Body of pancreas (tissue), 4 donors: Measurements from ENCODE around the gene PRSS33. TPM values are rescaled to one million over a fixed set of nuclear protein-coding genes. Genes with fewer than 3 reads are reported as not detected.
A peak's percentile ranks its signal among the peaks of the same experiment; 100 is the strongest.

Source experiments
- ATAC-seq: fragments of 150-250 bp; one replicate; pipeline ENCODE4 v1.9.1; 2016
- DNase-seq, 4 donors: peaks; one replicate each; pipeline ENCODE4 v3.0.0-alpha.2; 2019
- H3K27ac ChIP-seq, 4 donors: fragments of 200-600 bp; sonication (generic); 1 replicate in 3 of 4; 2 replicates in 1 of 4; pipeline versions ENCODE4 v1.5.1 to v1.6.1; 2016 to 2019; ENCODE audit warnings: mild to moderate bottlenecking in 1 of 4, mixed read lengths in 1 of 4, moderate library complexity in 1 of 4
- H3K27me3 ChIP-seq, 2 donors: fragments of 200-600 bp; sonication (generic); one replicate each; pipeline ENCODE4 v1.6.0; 2016; ENCODE audit warnings: mild to moderate bottlenecking in 1 of 2
- H3K36me3 ChIP-seq, 2 donors: fragments of 200-600 bp; sonication (generic); replicated peaks in 1 of 2; 2 replicates each; pipeline ENCODE4 v1.5.1; 2016; ENCODE audit warnings: low read depth in 2 of 2; ENCODE audit not compliant: insufficient read depth in 1 of 2
- H3K4me1 ChIP-seq: fragments of 200-600 bp; sonication (generic); one replicate; pipeline ENCODE4 v1.6.0; 2016
- H3K4me3 ChIP-seq, 2 donors: fragments of 200-600 bp; sonication (generic); 1 replicate in 1 of 2; 2 replicates in 1 of 2; pipeline ENCODE4 v1.5.1; 2016 to 2019
- H3K9me3 ChIP-seq, 3 donors: fragments of 200-600 bp; sonication (generic); 1 replicate in 2 of 3; 2 replicates in 1 of 3; pipeline ENCODE4 v1.5.1; 2016
- POLR2A ChIP-seq, 3 donors: fragments of 450-650 bp; IDR thresholded peaks; one replicate each; pipeline ENCODE4 v1.6.1; 2016; ENCODE audit warnings: antibody characterized with exemption in 3 of 3, mild to moderate bottlenecking in 2 of 3
- WGBS, 2 donors: methylation state at CpG; one replicate each; pipeline ENCODE4 v1.1.5; 2017; 5-methylcytosine and 5-hydroxymethylcytosine counted together
- intact Hi-C: fragments of 100-400 bp; cut with DNase I; formaldehyde crosslinking; loops from one replicate; pipeline ENCODE4 v1.15.1; 2023
- total RNA-seq, 2 donors: library from RNA; depleted of rRNA; stranded (reverse); fragments of >200 nt; gene quantifications; one replicate each; pipeline ENCODE4 v1.1.0, GENCODE V29; 2016
- TF ChIP-seq, protein P1 (sequence below), 7 experiments: fragments of 450-650 bp in 4 of 7; fragments of 200-600 bp in 3 of 7; sonication (generic) in 3 of 7; IDR thresholded peaks; one replicate each; pipeline ENCODE4 v1.5.1; 2016 to 2019; ENCODE audit warnings: antibody characterized with exemption in 7 of 7

Gene PRSS33
- total RNA-seq, 2 donors from 2014 or later: not detected

GRCh38 chr16:2833776-2834175 lies 46.4 kb upstream of the PRSS33 start:
- Histone ChIP-seq H3K27ac (no peak overlapping the region), H3K4me1 (no peaks in the 10 kb centered on the region), H3K27me3 (no peaks in the 10 kb centered on the region), H3K36me3 (no peaks in the 10 kb centered on the region), H3K9me3 (no peaks in the 10 kb centered on the region), H3K4me3 (no peak overlapping the region)
- no peak for ATAC-seq
- no peak for DNase-seq
- WGBS, 2 donors: 59 to 60% methylated on average over 6 to 7 of the region's 7 CpGs
- intact Hi-C loops: no loop called here
- TF ChIP-seq, protein P1, sequence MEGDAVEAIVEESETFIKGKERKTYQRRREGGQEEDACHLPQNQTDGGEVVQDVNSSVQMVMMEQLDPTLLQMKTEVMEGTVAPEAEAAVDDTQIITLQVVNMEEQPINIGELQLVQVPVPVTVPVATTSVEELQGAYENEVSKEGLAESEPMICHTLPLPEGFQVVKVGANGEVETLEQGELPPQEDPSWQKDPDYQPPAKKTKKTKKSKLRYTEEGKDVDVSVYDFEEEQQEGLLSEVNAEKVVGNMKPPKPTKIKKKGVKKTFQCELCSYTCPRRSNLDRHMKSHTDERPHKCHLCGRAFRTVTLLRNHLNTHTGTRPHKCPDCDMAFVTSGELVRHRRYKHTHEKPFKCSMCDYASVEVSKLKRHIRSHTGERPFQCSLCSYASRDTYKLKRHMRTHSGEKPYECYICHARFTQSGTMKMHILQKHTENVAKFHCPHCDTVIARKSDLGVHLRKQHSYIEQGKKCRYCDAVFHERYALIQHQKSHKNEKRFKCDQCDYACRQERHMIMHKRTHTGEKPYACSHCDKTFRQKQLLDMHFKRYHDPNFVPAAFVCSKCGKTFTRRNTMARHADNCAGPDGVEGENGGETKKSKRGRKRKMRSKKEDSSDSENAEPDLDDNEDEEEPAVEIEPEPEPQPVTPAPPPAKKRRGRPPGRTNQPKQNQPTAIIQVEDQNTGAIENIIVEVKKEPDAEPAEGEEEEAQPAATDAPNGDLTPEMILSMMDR (IDR thresholded peaks at IDR 0.05): no peak
- no peak for TF ChIP-seq POLR2A (IDR thresholded peaks at IDR 0.05)

- H3K4me1 ChIP-seq: no peaks in the 10 kb centered on the region
- ATAC-seq (no peak), DNase-seq (no peak)
- H3K27me3 ChIP-seq: no peaks in the 10 kb centered on the region
- H3K4me3 ChIP-seq: no peak overlapping the region
- H3K27ac ChIP-seq: no peak overlapping the region
- no peak for TF ChIP-seq POLR2A (IDR thresholded peaks at IDR 0.05)
- TF ChIP-seq, protein P1 (IDR thresholded peaks at IDR 0.05): no peak
- intact Hi-C loops: no loop called here
- H3K36me3 ChIP-seq: no peaks in the 10 kb centered on the region
- H3K9me3 ChIP-seq: no peaks in the 10 kb centered on the region
- WGBS, 2 donors: 56 to 69% methylated on average over 8 to 15 of the region's 15 CpGs
These were observed 43.8 kb upstream of the PRSS33 start for GRCh38 chr16:2831203-2831602.

- no peak for TF ChIP-seq POLR2A (IDR thresholded peaks at IDR 0.05)
- TF ChIP-seq, protein P1 (IDR thresholded peaks at IDR 0.05): no peak
- DNase-seq (no peak), ATAC-seq (no peak)
- 38 to 61% methylated on average over 3 to 5 of the region's 5 CpGs for WGBS, 2 donors
- Histone ChIP-seq H3K27ac (no peak overlapping the region), H3K36me3 (no peaks in the 10 kb centered on the region), H3K27me3 (no peaks in the 10 kb centered on the region), H3K4me3 (no peak overlapping the region), H3K9me3 (no peaks in the 10 kb centered on the region), H3K4me1 (no peaks in the 10 kb centered on the region)
- intact Hi-C loops: no loop called here
These were observed 43.0 kb upstream of the PRSS33 start for GRCh38 chr16:2830355-2830695.

- intact Hi-C loops: no loop called here
- H3K36me3 ChIP-seq: no peaks in the 10 kb centered on the region
- no peak for DNase-seq
- no peak within 1 kb of the TSS for H3K27ac ChIP-seq
- no peaks in the 10 kb centered on the region for H3K9me3 ChIP-seq
- ATAC-seq: peak; percentile 33
- TF ChIP-seq, protein P1 (IDR thresholded peaks at IDR 0.05): no peak
- no peak for TF ChIP-seq POLR2A (IDR thresholded peaks at IDR 0.05)
- H3K4me3 ChIP-seq: no peak within 1 kb of the TSS
- H3K4me1 ChIP-seq: no peaks in the 10 kb centered on the region
- 58 to 76% methylated on average over 15 to 27 of the region's 32 CpGs for WGBS, 2 donors
- no peaks in the 10 kb centered on the region for H3K27me3 ChIP-seq
These were observed 42.4 kb upstream of the PRSS33 start, which contains the start of gene ZG16B for GRCh38 chr16:2829501-2830354. TSS of gene ZG16B (plus strand) at chr16:2830303. CDS start at chr16:2830442, 139 bp downstream.
